Lower leg skin (tissue), 4 donors: ENCODE results near the gene SLC8A1. TPM values are rescaled to one million over a fixed set of nuclear protein-coding genes. Genes with fewer than 3 reads are reported as not detected.

Source experiments
- DNase-seq, 2 donors: peaks; one replicate each; pipeline ENCODE4 v3.0.0-alpha.2; 2019; ENCODE audit warnings: low spot score in 2 of 2
- H3K4me3 ChIP-seq: fragments of 200-600 bp; sonication (generic); 2 replicates; pipeline ENCODE4 v1.5.1; 2017; ENCODE audit warnings: mild to moderate bottlenecking, low read depth; ENCODE audit not compliant: poor library complexity, severe bottlenecking
- POLR2A ChIP-seq, 2 donors: fragments of 450-650 bp; IDR thresholded peaks; one replicate each; pipeline ENCODE4 v1.6.1; 2016 to 2017; ENCODE audit warnings: antibody characterized with exemption in 2 of 2, mild to moderate bottlenecking in 1 of 2, moderate library complexity in 1 of 2
- WGBS, 2 donors: methylation state at CpG; one replicate each; pipeline ENCODE4 v1.1.5; 2018; 5-methylcytosine and 5-hydroxymethylcytosine counted together
- intact Hi-C: fragments of 100-400 bp; cut with DNase I; formaldehyde crosslinking; loops from one replicate; pipeline ENCODE4 v1.15.0; 2023; ENCODE audit warnings: low total_unique reads
- total RNA-seq, 4 donors: library from RNA; depleted of rRNA; stranded (reverse); fragments of >200 nt; gene quantifications; one replicate each; pipeline ENCODE4 v1.1.0, GENCODE V29; 2016
- TF ChIP-seq, protein P1 (sequence below), 3 donors: fragments of 450-650 bp; IDR thresholded peaks; one replicate each; pipeline ENCODE4 v1.5.1; 2016; ENCODE audit warnings: antibody characterized with exemption in 3 of 3, mild to moderate bottlenecking in 3 of 3, moderate library complexity in 2 of 3

SLC8A1 gene
- total RNA-seq, 4 donors from 2014 or later, result 7.5 to 21.2 (median 13.0) TPM

DNA sequence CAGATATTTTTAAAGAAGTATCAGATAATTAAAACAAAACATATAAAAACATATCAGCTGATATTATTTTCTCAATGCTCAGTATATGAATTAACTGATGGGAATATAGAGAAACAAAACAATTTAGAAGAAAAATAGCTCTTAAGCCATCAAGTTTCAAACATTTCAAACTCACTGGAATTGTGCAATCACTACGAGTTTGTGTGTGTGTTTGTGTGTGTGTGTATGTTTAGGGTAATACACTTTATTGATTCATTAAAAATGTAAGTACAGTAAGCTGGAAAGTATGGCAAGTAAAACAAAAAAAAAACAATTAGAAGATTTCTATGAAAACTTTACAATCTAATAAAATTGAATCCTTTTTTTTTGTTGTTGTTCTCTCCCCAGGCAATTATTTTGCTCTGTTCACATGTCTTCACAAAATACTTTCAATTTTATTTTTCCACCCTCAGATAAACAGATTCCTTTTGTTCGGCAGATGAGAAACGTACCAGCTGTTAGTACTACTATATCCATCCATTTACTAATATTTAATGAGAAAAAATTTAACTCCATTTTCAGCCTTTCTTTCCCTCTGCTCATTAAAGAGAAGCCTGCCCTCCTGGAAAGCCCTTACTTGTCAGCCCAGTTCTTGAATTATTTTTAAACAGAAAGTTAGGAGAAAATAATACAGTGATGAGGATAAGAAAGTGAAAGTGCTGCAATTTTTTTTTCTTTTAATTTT lies 87.6 kb downstream of the SLC8A1 start:
- 9 to 13% methylated on average over 3 of the region's 3 CpGs for WGBS, 2 donors
- no peak overlapping the region for H3K4me3 ChIP-seq
- no peak for DNase-seq
- TF ChIP-seq, protein P1, sequence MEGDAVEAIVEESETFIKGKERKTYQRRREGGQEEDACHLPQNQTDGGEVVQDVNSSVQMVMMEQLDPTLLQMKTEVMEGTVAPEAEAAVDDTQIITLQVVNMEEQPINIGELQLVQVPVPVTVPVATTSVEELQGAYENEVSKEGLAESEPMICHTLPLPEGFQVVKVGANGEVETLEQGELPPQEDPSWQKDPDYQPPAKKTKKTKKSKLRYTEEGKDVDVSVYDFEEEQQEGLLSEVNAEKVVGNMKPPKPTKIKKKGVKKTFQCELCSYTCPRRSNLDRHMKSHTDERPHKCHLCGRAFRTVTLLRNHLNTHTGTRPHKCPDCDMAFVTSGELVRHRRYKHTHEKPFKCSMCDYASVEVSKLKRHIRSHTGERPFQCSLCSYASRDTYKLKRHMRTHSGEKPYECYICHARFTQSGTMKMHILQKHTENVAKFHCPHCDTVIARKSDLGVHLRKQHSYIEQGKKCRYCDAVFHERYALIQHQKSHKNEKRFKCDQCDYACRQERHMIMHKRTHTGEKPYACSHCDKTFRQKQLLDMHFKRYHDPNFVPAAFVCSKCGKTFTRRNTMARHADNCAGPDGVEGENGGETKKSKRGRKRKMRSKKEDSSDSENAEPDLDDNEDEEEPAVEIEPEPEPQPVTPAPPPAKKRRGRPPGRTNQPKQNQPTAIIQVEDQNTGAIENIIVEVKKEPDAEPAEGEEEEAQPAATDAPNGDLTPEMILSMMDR (IDR thresholded peaks at IDR 0.05), result no peak
- no peak for TF ChIP-seq POLR2A (IDR thresholded peaks at IDR 0.05)
- intact Hi-C loops, result no loop called here

DNA sequence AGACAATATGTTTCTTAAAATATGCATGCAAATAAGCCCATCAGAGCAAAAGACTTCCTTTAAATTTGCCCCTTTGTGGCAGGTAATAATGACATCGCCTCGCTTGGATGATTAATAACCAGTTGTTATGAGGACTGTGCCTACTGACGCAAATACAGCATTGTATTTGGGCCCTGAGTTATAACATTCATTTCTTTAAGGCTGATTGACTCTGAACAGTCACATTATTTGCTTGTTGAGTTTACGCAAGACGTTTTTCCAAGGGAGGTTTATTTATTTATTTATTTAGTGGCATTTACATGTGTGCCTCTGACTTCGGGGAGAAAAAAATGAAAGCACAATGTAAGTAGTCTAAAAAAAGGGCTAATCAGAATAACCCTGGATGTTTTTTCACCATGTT lies 88.3 kb downstream of the SLC8A1 start:
- no peak for TF ChIP-seq POLR2A (IDR thresholded peaks at IDR 0.05)
- TF ChIP-seq, protein P1 (IDR thresholded peaks at IDR 0.05), result no peak
- whole genome bisulfite sequencing, 2 donors, result 64 to 67% methylated on average over 6 of the region's 6 CpGs
- intact Hi-C loops, result no loop called here
- no peak overlapping the region for H3K4me3 ChIP-seq
- no peak for DNase-seq

DNA sequence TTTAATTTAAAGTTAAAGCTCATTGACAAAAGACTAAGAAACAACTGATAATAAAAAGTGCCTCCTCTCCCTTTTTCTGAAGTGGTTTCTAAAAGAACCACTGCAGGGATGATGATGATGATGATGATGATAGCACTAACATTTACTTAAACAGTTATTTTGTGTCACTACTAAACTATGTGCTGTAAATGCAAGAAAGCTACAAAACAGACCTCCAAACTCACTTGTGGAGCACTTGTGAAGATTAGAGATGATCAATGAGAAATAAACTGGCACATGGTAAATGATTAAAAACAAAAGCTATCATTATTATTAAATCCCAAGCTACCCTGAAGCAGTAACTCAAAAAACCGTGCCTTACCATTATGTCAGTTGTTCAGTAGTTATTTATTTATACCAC lies 88.7 kb downstream of the SLC8A1 start:
- WGBS, 2 donors, result 67% methylated on average over 1 of the region's 1 CpG
- no peak for DNase-seq
- no peak overlapping the region for H3K4me3 ChIP-seq
- intact Hi-C loops, result no loop called here
- TF ChIP-seq, protein P1 (IDR thresholded peaks at IDR 0.05), result no peak
- TF ChIP-seq POLR2A (IDR thresholded peaks at IDR 0.05), result no peak

DNA sequence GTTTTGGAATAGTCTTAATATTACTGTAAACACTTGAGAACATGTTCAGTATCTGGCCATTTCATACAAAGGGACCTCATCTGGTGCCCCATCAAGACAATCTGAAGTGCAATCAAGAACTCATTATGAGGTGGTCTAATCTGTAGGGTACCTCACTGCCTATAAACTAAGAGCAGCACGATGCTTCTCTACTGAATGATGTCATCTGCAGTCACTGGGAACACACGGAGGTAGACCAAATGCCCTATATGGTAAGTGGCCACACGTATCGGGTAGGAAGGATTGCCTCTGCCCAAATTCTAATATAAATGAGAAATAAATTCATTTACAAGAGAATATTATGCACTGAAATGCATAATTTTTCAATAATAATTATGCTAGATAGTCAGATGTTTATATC lies 90.4 kb downstream of the SLC8A1 start:
- WGBS, 2 donors, result 95 to 96% methylated on average over 4 of the region's 4 CpGs
- H3K4me3 ChIP-seq, result no peak overlapping the region
- DNase-seq, result no peak
- TF ChIP-seq, protein P1 (IDR thresholded peaks at IDR 0.05), result no peak
- TF ChIP-seq POLR2A (IDR thresholded peaks at IDR 0.05), result no peak
- intact Hi-C loops, result no loop called here

DNA sequence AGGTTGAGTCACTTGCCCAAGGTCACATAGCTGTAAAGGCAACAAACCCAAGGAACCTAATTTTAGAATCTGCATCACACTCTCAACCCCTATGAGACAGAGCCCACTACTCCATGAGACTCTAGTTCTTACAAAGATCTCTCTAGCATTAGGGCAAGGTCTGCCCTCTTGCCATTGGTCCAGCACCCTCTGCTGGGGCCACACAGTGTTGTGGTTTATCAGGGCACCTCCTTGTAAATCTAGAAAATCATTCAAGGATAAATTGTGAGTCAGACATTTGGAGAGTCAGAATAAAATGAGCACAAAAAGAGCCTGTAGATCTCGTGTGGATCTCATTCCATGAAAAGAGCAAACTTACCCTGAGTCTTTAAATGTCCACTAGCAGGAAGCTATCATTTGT lies 91.2 kb downstream of the SLC8A1 start:
- intact Hi-C loops, result no loop called here

More for the DNA sequence above, 91.2 kb downstream of the SLC8A1 start:
- TF ChIP-seq, protein P1 (IDR thresholded peaks at IDR 0.05), result no peak
- no peak for TF ChIP-seq POLR2A (IDR thresholded peaks at IDR 0.05)
- DNase-seq, result no peak
- 76 to 83% methylated on average over 1 of the region's 1 CpG for WGBS, 2 donors
- H3K4me3 ChIP-seq, result no peak overlapping the region
